Measurements from ENCODE around the gene HK1.
"Not testable (repeated sequence)": the region's sequence is repeated elsewhere in the genome, so short reads cannot be mapped to it uniquely, and the experiment has no call there.

Gene HK1

GRCh38 chr10:69329721-69330178 is 51.5 kb downstream of the HK1 start:
- DNase-seq, result no peak

- DNase-seq, result no peak
Observed at GRCh38 chr10:69331161-69331560, 52.9 kb downstream of the HK1 start.

- peak; percentile 87 for DNase-seq
Observed at GRCh38 chr10:69332278-69333010, 54.1 kb downstream of the HK1 start.

- DNase-seq, result peak; percentile 65
Observed at GRCh38 chr10:69333205-69333604, 54.9 kb downstream of the HK1 start.

- not testable (repeated sequence) for DNase-seq
Observed at GRCh38 chr10:69333865-69334301, 55.6 kb downstream of the HK1 start.

GRCh38 chr10:69334302-69335062 is 56.2 kb downstream of the HK1 start:
- DNase-seq, result no peak

GRCh38 chr10:69335063-69335587 is 56.8 kb downstream of the HK1 start:
- DNase-seq, result no peak

- DNase-seq, result no peak
Observed at GRCh38 chr10:69335613-69336012, 57.3 kb downstream of the HK1 start.

GRCh38 chr10:69336952-69337295 is 58.6 kb downstream of the HK1 start:
- no peak for DNase-seq

- peak; percentile 29 for DNase-seq
Observed at GRCh38 chr10:69337296-69338132, 59.2 kb downstream of the HK1 start.

GRCh38 chr10:69338133-69338456 is 59.8 kb downstream of the HK1 start:
- DNase-seq, result no peak

GRCh38 chr10:69338547-69339450 is 60.5 kb downstream of the HK1 start:
- no peak for DNase-seq

GRCh38 chr10:69340695-69341094 is 62.4 kb downstream of the HK1 start:
- DNase-seq, result no peak

- DNase-seq, result no peak
Observed at GRCh38 chr10:69343905-69344304, 65.6 kb downstream of the HK1 start.

- peak; percentile 61 for DNase-seq
Observed at GRCh38 chr10:69344591-69345252, 66.4 kb downstream of the HK1 start.

- peak; percentile 96 for DNase-seq
Observed at GRCh38 chr10:69345402-69345801, 67.1 kb downstream of the HK1 start.

- DNase-seq, result no peak
Observed at GRCh38 chr10:69345890-69346474, 67.7 kb downstream of the HK1 start.

- DNase-seq, result no peak
Observed at GRCh38 chr10:69346776-69347175, 68.5 kb downstream of the HK1 start.

GRCh38 chr10:69348816-69349541 is 70.7 kb downstream of the HK1 start:
- peak; percentile 74 for DNase-seq

- DNase-seq, result no peak
Observed at GRCh38 chr10:69349542-69349888, 71.2 kb downstream of the HK1 start.

GRCh38 chr10:69351589-69351988 is 73.3 kb downstream of the HK1 start:
- DNase-seq, result no peak
